ENCODE measurements around the gene AHRR.

Gene AHRR

GRCh38 chr5:355379-355935 lies 33.9 kb downstream of the AHRR start:
- Histone ChIP-seq H3K4me1 (ENCODE audit: control insufficient read depth, insufficient read depth, low read length) (no peaks in the 10 kb centered on the region), H3K36me3 (ENCODE audit: control insufficient read depth, insufficient read depth, low read length) (no peaks in the 10 kb centered on the region), H3K4me3 (ENCODE audit: low read length) (no peak overlapping the region), H3K9me3 (ENCODE audit: control insufficient read depth, low read length) (no peaks in the 10 kb centered on the region), H3K27me3 (ENCODE audit: control insufficient read depth, insufficient read depth, low read length) (no peaks in the 10 kb centered on the region), H3K9ac (ENCODE audit: low read length) (no peak overlapping the region)

- Histone ChIP-seq H3K9me3 (ENCODE audit: control insufficient read depth, low read length) (no peaks in the 10 kb centered on the region), H3K9ac (ENCODE audit: low read length) (no peak overlapping the region), H3K4me1 (ENCODE audit: control insufficient read depth, insufficient read depth, low read length) (no peaks in the 10 kb centered on the region), H3K36me3 (ENCODE audit: control insufficient read depth, insufficient read depth, low read length) (no peaks in the 10 kb centered on the region), H3K27me3 (ENCODE audit: control insufficient read depth, insufficient read depth, low read length) (no peaks in the 10 kb centered on the region), H3K4me3 (ENCODE audit: low read length) (no peak overlapping the region)
Observed at GRCh38 chr5:355958-356357, 34.4 kb downstream of the AHRR start.

- no peaks in the 10 kb centered on the region for H3K27me3 ChIP-seq (ENCODE audit: control insufficient read depth, insufficient read depth, low read length)
- H3K4me1 ChIP-seq (ENCODE audit: control insufficient read depth, insufficient read depth, low read length), result no peaks in the 10 kb centered on the region
- H3K9ac ChIP-seq (ENCODE audit: low read length), result no peak overlapping the region
- H3K36me3 ChIP-seq (ENCODE audit: control insufficient read depth, insufficient read depth, low read length), result no peaks in the 10 kb centered on the region
- H3K9me3 ChIP-seq (ENCODE audit: control insufficient read depth, low read length), result no peaks in the 10 kb centered on the region
- H3K4me3 ChIP-seq (ENCODE audit: low read length), result no peak overlapping the region
Observed at GRCh38 chr5:359301-359897, 37.9 kb downstream of the AHRR start.

- no peaks in the 10 kb centered on the region for H3K4me1 ChIP-seq (ENCODE audit: control insufficient read depth, insufficient read depth, low read length)
- H3K36me3 ChIP-seq (ENCODE audit: control insufficient read depth, insufficient read depth, low read length), result no peaks in the 10 kb centered on the region
- H3K9me3 ChIP-seq (ENCODE audit: control insufficient read depth, low read length), result no peaks in the 10 kb centered on the region
- no peak overlapping the region for H3K4me3 ChIP-seq (ENCODE audit: low read length)
- no peaks in the 10 kb centered on the region for H3K27me3 ChIP-seq (ENCODE audit: control insufficient read depth, insufficient read depth, low read length)
- no peak overlapping the region for H3K9ac ChIP-seq (ENCODE audit: low read length)
Observed at GRCh38 chr5:360257-361027, 38.9 kb downstream of the AHRR start.

- no peak overlapping the region for H3K9ac ChIP-seq (ENCODE audit: low read length)
- no peak overlapping the region for H3K4me3 ChIP-seq (ENCODE audit: low read length)
- no peaks in the 10 kb centered on the region for H3K9me3 ChIP-seq (ENCODE audit: control insufficient read depth, low read length)
- H3K27me3 ChIP-seq (ENCODE audit: control insufficient read depth, insufficient read depth, low read length), result no peaks in the 10 kb centered on the region
- H3K4me1 ChIP-seq (ENCODE audit: control insufficient read depth, insufficient read depth, low read length), result no peaks in the 10 kb centered on the region
- no peaks in the 10 kb centered on the region for H3K36me3 ChIP-seq (ENCODE audit: control insufficient read depth, insufficient read depth, low read length)
Observed at GRCh38 chr5:362189-362588, 40.7 kb downstream of the AHRR start.

- Histone ChIP-seq H3K4me3 (ENCODE audit: low read length) (no peak overlapping the region), H3K36me3 (ENCODE audit: control insufficient read depth, insufficient read depth, low read length) (no peaks in the 10 kb centered on the region), H3K4me1 (ENCODE audit: control insufficient read depth, insufficient read depth, low read length) (no peaks in the 10 kb centered on the region), H3K27me3 (ENCODE audit: control insufficient read depth, insufficient read depth, low read length) (no peaks in the 10 kb centered on the region), H3K9me3 (ENCODE audit: control insufficient read depth, low read length) (no peaks in the 10 kb centered on the region), H3K9ac (ENCODE audit: low read length) (no peak overlapping the region)
Observed at GRCh38 chr5:362978-363765, 41.7 kb downstream of the AHRR start.

- no peak overlapping the region for H3K4me3 ChIP-seq (ENCODE audit: low read length)
- no peaks in the 10 kb centered on the region for H3K27me3 ChIP-seq (ENCODE audit: control insufficient read depth, insufficient read depth, low read length)
- H3K9ac ChIP-seq (ENCODE audit: low read length), result no peak overlapping the region
- H3K36me3 ChIP-seq (ENCODE audit: control insufficient read depth, insufficient read depth, low read length), result no peaks in the 10 kb centered on the region
- no peaks in the 10 kb centered on the region for H3K4me1 ChIP-seq (ENCODE audit: control insufficient read depth, insufficient read depth, low read length)
- H3K9me3 ChIP-seq (ENCODE audit: control insufficient read depth, low read length), result no peaks in the 10 kb centered on the region
Observed at GRCh38 chr5:364497-364896, 43.0 kb downstream of the AHRR start.

- H3K9me3 ChIP-seq (ENCODE audit: control insufficient read depth, low read length), result no peaks in the 10 kb centered on the region
- H3K36me3 ChIP-seq (ENCODE audit: control insufficient read depth, insufficient read depth, low read length), result no peaks in the 10 kb centered on the region
- H3K4me3 ChIP-seq (ENCODE audit: low read length), result no peak overlapping the region
- no peaks in the 10 kb centered on the region for H3K27me3 ChIP-seq (ENCODE audit: control insufficient read depth, insufficient read depth, low read length)
- H3K9ac ChIP-seq (ENCODE audit: low read length), result no peak overlapping the region
- H3K4me1 ChIP-seq (ENCODE audit: control insufficient read depth, insufficient read depth, low read length), result no peaks in the 10 kb centered on the region
Observed at GRCh38 chr5:366541-367357, 45.2 kb downstream of the AHRR start.

GRCh38 chr5:367358-368130 lies 46.0 kb downstream of the AHRR start:
- Histone ChIP-seq H3K4me3 (ENCODE audit: low read length) (no peak overlapping the region), H3K36me3 (ENCODE audit: control insufficient read depth, insufficient read depth, low read length) (no peaks in the 10 kb centered on the region), H3K9ac (ENCODE audit: low read length) (no peak overlapping the region), H3K4me1 (ENCODE audit: control insufficient read depth, insufficient read depth, low read length) (no peaks in the 10 kb centered on the region), H3K9me3 (ENCODE audit: control insufficient read depth, low read length) (no peaks in the 10 kb centered on the region), H3K27me3 (ENCODE audit: control insufficient read depth, insufficient read depth, low read length) (no peaks in the 10 kb centered on the region)

- H3K27me3 ChIP-seq (ENCODE audit: control insufficient read depth, insufficient read depth, low read length), result peaks cover 3% of the 10 kb centered on the region
- H3K9me3 ChIP-seq (ENCODE audit: control insufficient read depth, low read length), result no peaks in the 10 kb centered on the region
- H3K4me1 ChIP-seq (ENCODE audit: control insufficient read depth, insufficient read depth, low read length), result no peaks in the 10 kb centered on the region
Observed at GRCh38 chr5:368183-369084, 46.9 kb downstream of the AHRR start.

More at GRCh38 chr5:368183-369084, 46.9 kb downstream of the AHRR start:
- Histone ChIP-seq H3K4me3 (ENCODE audit: low read length) (no peak overlapping the region), H3K36me3 (ENCODE audit: control insufficient read depth, insufficient read depth, low read length) (no peaks in the 10 kb centered on the region), H3K9ac (ENCODE audit: low read length) (no peak overlapping the region)

Data from mucosa of stomach (tissue), 1 donor.